Nephron progenitor cell (in vitro differentiated cells): ENCODE data around the gene RAF1.
"Not testable (repeated sequence)": the region's sequence is repeated elsewhere in the genome, so short reads cannot be mapped to it uniquely, and the experiment has no call there.

Experiments
- DNase-seq: peaks from one replicate; pipeline ENCODE4 v3.0.0; 2021
- H3K27ac Mint-ChIP-seq: 2 replicates; pipeline ENCODE4 v1.8.0; 2021; ENCODE audit warnings: mild to moderate bottlenecking, moderate library complexity, mixed read lengths
- H3K27me3 Mint-ChIP-seq: 2 replicates; pipeline ENCODE4 v1.8.0; 2021; ENCODE audit warnings: mild to moderate bottlenecking, low read depth, mixed read lengths; ENCODE audit not compliant: poor library complexity
- H3K36me3 Mint-ChIP-seq: 2 replicates; pipeline ENCODE4 v1.8.0; 2021; ENCODE audit warnings: low read depth, mixed read lengths
- H3K4me1 Mint-ChIP-seq: 2 replicates; pipeline ENCODE4 v1.8.0; 2021; ENCODE audit warnings: mixed read lengths
- H3K4me3 Mint-ChIP-seq: 2 replicates; pipeline ENCODE4 v1.8.0; 2021; ENCODE audit warnings: mild to moderate bottlenecking, moderate library complexity, mixed read lengths
- H3K9me3 Mint-ChIP-seq: 2 replicates; pipeline ENCODE4 v1.8.0; 2021; ENCODE audit warnings: mild to moderate bottlenecking, moderate library complexity, mixed read lengths
- CTCF ChIP-seq: fragments of 200-600 bp; sonication (generic); IDR thresholded peaks from 2 replicates; pipeline ENCODE4 v1.5.0; 2021; ENCODE audit warnings: antibody characterized with exemption

RAF1 gene

GRCh38 chr3:12638105-12638504, 25.8 kb downstream of the RAF1 start:
- no peaks in the 10 kb centered on the region for H3K27me3 Mint-ChIP-seq
- no peak for DNase-seq
- peaks cover 29% of the 10 kb centered on the region for H3K9me3 Mint-ChIP-seq

GRCh38 chr3:12633108-12633507, 30.8 kb downstream of the RAF1 start:
- TF ChIP-seq CTCF, result no peak

More at GRCh38 chr3:12638105-12638504, 25.8 kb downstream of the RAF1 start:
- Mint-ChIP-seq H3K4me1 (peaks cover 8% of the 10 kb centered on the region), H3K36me3 (peaks cover 76% of the 10 kb centered on the region), H3K27ac (no peak overlapping the region), H3K4me3 (no peak overlapping the region)
- TF ChIP-seq CTCF, result no peak

GRCh38 chr3:12632523-12632922, 31.4 kb downstream of the RAF1 start:
- H3K4me3 Mint-ChIP-seq, result no peak overlapping the region
- TF ChIP-seq CTCF, result no peak
- peaks cover 43% of the 10 kb centered on the region for H3K36me3 Mint-ChIP-seq
- peak overlapping the region; percentile 93 for H3K27ac Mint-ChIP-seq
- H3K27me3 Mint-ChIP-seq, result no peaks in the 10 kb centered on the region
- peaks cover 19% of the 10 kb centered on the region for H3K4me1 Mint-ChIP-seq
- peaks cover 4% of the 10 kb centered on the region for H3K9me3 Mint-ChIP-seq
- no peak for DNase-seq

More at GRCh38 chr3:12633108-12633507, 30.8 kb downstream of the RAF1 start:
- no peak overlapping the region for H3K27ac Mint-ChIP-seq
- no peaks in the 10 kb centered on the region for H3K27me3 Mint-ChIP-seq
- H3K4me3 Mint-ChIP-seq, result no peak overlapping the region
- peaks cover 49% of the 10 kb centered on the region for H3K36me3 Mint-ChIP-seq
- H3K4me1 Mint-ChIP-seq, result peaks cover 19% of the 10 kb centered on the region
- no peak for DNase-seq
- peaks cover 4% of the 10 kb centered on the region for H3K9me3 Mint-ChIP-seq

GRCh38 chr3:12630843-12631242, 33.1 kb downstream of the RAF1 start:
- not testable (repeated sequence) for H3K9me3 Mint-ChIP-seq, H3K4me3 Mint-ChIP-seq, H3K27me3 Mint-ChIP-seq, DNase-seq
- Mint-ChIP-seq H3K27ac (peak overlapping the region; percentile 95), H3K4me1 (peaks cover 19% of the 10 kb centered on the region), H3K36me3 (peaks cover 31% of the 10 kb centered on the region)

- Mint-ChIP-seq H3K9me3 (peaks cover 4% of the 10 kb centered on the region), H3K4me3 (no peak overlapping the region), H3K27ac (peak overlapping the region; percentile 95), H3K4me1 (peaks cover 19% of the 10 kb centered on the region), H3K36me3 (peaks cover 31% of the 10 kb centered on the region), H3K27me3 (no peaks in the 10 kb centered on the region)
- DNase-seq, result no peak
- TF ChIP-seq CTCF, result no peak
Observed at GRCh38 chr3:12630292-12630691, 33.6 kb downstream of the RAF1 start.

- peaks cover 3% of the 10 kb centered on the region for H3K9me3 Mint-ChIP-seq
- peaks cover 26% of the 10 kb centered on the region for H3K36me3 Mint-ChIP-seq
- H3K4me1 Mint-ChIP-seq, result peaks cover 19% of the 10 kb centered on the region
- no peaks in the 10 kb centered on the region for H3K27me3 Mint-ChIP-seq
- DNase-seq, result no peak
- H3K27ac Mint-ChIP-seq, result no peak overlapping the region
- TF ChIP-seq CTCF, result no peak
- no peak overlapping the region for H3K4me3 Mint-ChIP-seq
Observed at GRCh38 chr3:12629560-12629959, 34.4 kb downstream of the RAF1 start.
